Memory B cell (primary cell): ENCODE data around the gene UGGT1.

Source experiments
- ATAC-seq: fragments of 150-1000 bp; cut with Tn5 transposase; 2 replicates; pipeline ENCODE4 v1.10.0; 2021; ENCODE audit warnings: low read depth, mild to moderate bottlenecking, moderate library complexity
- DNase-seq, 2 donors: peaks; one replicate each; pipeline ENCODE4 v3.0.0; 2022; ENCODE audit warnings: low spot score in 2 of 2
- H3K27ac Mint-ChIP-seq: one replicate; pipeline ENCODE4 v1.8.0; 2022; ENCODE audit warnings: mild to moderate bottlenecking, moderate library complexity, mixed read lengths
- H3K27me3 Mint-ChIP-seq: one replicate; pipeline ENCODE4 v1.8.0; 2022; ENCODE audit warnings: mixed read lengths
- H3K36me3 Mint-ChIP-seq: one replicate; pipeline ENCODE4 v1.8.0; 2022; ENCODE audit warnings: mild to moderate bottlenecking, mixed read lengths
- H3K4me1 Mint-ChIP-seq: one replicate; pipeline ENCODE4 v1.8.0; 2022; ENCODE audit warnings: mixed read lengths
- H3K4me3 Mint-ChIP-seq: one replicate; pipeline ENCODE4 v1.8.0; 2022; ENCODE audit warnings: mild to moderate bottlenecking, moderate library complexity, mixed read lengths
- H3K9me3 Mint-ChIP-seq: one replicate; pipeline ENCODE4 v1.8.0; 2022; ENCODE audit warnings: mixed read lengths

Gene UGGT1

GRCh38 chr2:128090945-128091725, at the start of gene UGGT1:
Gene UGGT1, plus strand, starts transcription at chr2:128091200. Its CDS starts 158 bp downstream, at chr2:128091358.
- peak; percentile 97 for ATAC-seq
- H3K9me3 Mint-ChIP-seq, result no peaks in the 10 kb centered on the region
- H3K27ac Mint-ChIP-seq, result peak within 1 kb of the TSS; percentile 87
- H3K4me3 Mint-ChIP-seq, result peak within 1 kb of the TSS; percentile 88
- DNase-seq, result peak; percentile 87 to 89
- H3K4me1 Mint-ChIP-seq, result peaks cover 14% of the 10 kb centered on the region
- H3K36me3 Mint-ChIP-seq, result peaks cover 2% of the 10 kb centered on the region
- H3K27me3 Mint-ChIP-seq, result no peaks in the 10 kb centered on the region

- DNase-seq (no peak), ATAC-seq (no peak)
- peaks cover 21% of the 10 kb centered on the region for H3K9me3 Mint-ChIP-seq
- peaks cover 2% of the 10 kb centered on the region for H3K36me3 Mint-ChIP-seq
- H3K27ac Mint-ChIP-seq, result no peak overlapping the region
- H3K4me3 Mint-ChIP-seq, result no peak overlapping the region
- no peaks in the 10 kb centered on the region for H3K4me1 Mint-ChIP-seq
- peaks cover 10% of the 10 kb centered on the region for H3K27me3 Mint-ChIP-seq
These were observed 49.4 kb upstream of the UGGT1 start for GRCh38 chr2:128041561-128041960.

- peaks cover 13% of the 10 kb centered on the region for H3K27me3 Mint-ChIP-seq
- peaks cover 17% of the 10 kb centered on the region for H3K9me3 Mint-ChIP-seq
- H3K4me3 Mint-ChIP-seq, result no peak overlapping the region
- DNase-seq (no peak), ATAC-seq (no peak)
- peaks cover 2% of the 10 kb centered on the region for H3K36me3 Mint-ChIP-seq
- no peaks in the 10 kb centered on the region for H3K4me1 Mint-ChIP-seq
- no peak overlapping the region for H3K27ac Mint-ChIP-seq
These were observed 48.0 kb upstream of the UGGT1 start for GRCh38 chr2:128043041-128043440.

GRCh38 chr2:128053331-128053730, 37.7 kb upstream of the UGGT1 start:
- Mint-ChIP-seq H3K4me1 (no peaks in the 10 kb centered on the region), H3K9me3 (peaks cover 10% of the 10 kb centered on the region), H3K4me3 (no peak overlapping the region), H3K27ac (no peak overlapping the region), H3K36me3 (peaks cover 3% of the 10 kb centered on the region), H3K27me3 (peaks cover 15% of the 10 kb centered on the region)
- DNase-seq (no peak), ATAC-seq (no peak)

GRCh38 chr2:128054104-128054885, 36.7 kb upstream of the UGGT1 start:
- no peak overlapping the region for H3K4me3 Mint-ChIP-seq
- ATAC-seq (no peak), DNase-seq (no peak)
- H3K27me3 Mint-ChIP-seq, result peaks cover 13% of the 10 kb centered on the region
- H3K36me3 Mint-ChIP-seq, result peaks cover 1% of the 10 kb centered on the region
- no peaks in the 10 kb centered on the region for H3K4me1 Mint-ChIP-seq
- peaks cover 10% of the 10 kb centered on the region for H3K9me3 Mint-ChIP-seq
- H3K27ac Mint-ChIP-seq, result no peak overlapping the region

- Mint-ChIP-seq H3K36me3 (no peaks in the 10 kb centered on the region), H3K9me3 (no peaks in the 10 kb centered on the region), H3K27me3 (peaks cover 11% of the 10 kb centered on the region), H3K4me3 (no peak overlapping the region), H3K4me1 (no peaks in the 10 kb centered on the region), H3K27ac (no peak overlapping the region)
- no peak for ATAC-seq
- no peak for DNase-seq
These were observed 33.7 kb upstream of the UGGT1 start for GRCh38 chr2:128057334-128057733.

GRCh38 chr2:128058114-128058513, 32.9 kb upstream of the UGGT1 start:
- ATAC-seq (no peak), DNase-seq (no peak)
- peaks cover 8% of the 10 kb centered on the region for H3K27me3 Mint-ChIP-seq
- H3K4me1 Mint-ChIP-seq, result no peaks in the 10 kb centered on the region
- no peak overlapping the region for H3K27ac Mint-ChIP-seq
- no peaks in the 10 kb centered on the region for H3K36me3 Mint-ChIP-seq
- H3K4me3 Mint-ChIP-seq, result no peak overlapping the region
- H3K9me3 Mint-ChIP-seq, result no peaks in the 10 kb centered on the region

- H3K27ac Mint-ChIP-seq, result no peak overlapping the region
- H3K4me3 Mint-ChIP-seq, result no peak overlapping the region
- H3K9me3 Mint-ChIP-seq, result no peaks in the 10 kb centered on the region
- H3K36me3 Mint-ChIP-seq, result no peaks in the 10 kb centered on the region
- ATAC-seq, result no peak
- peaks cover 2% of the 10 kb centered on the region for H3K27me3 Mint-ChIP-seq
- H3K4me1 Mint-ChIP-seq, result no peaks in the 10 kb centered on the region
- no peak for DNase-seq
These were observed 28.4 kb upstream of the UGGT1 start for GRCh38 chr2:128062571-128062970.

GRCh38 chr2:128064353-128064752, 26.6 kb upstream of the UGGT1 start:
- Mint-ChIP-seq H3K27me3 (peaks cover 4% of the 10 kb centered on the region), H3K4me1 (no peaks in the 10 kb centered on the region), H3K27ac (no peak overlapping the region), H3K36me3 (no peaks in the 10 kb centered on the region), H3K9me3 (no peaks in the 10 kb centered on the region), H3K4me3 (no peak overlapping the region)
- no peak for ATAC-seq
- no peak for DNase-seq

- Mint-ChIP-seq H3K27me3 (peaks cover 2% of the 10 kb centered on the region), H3K4me3 (no peak overlapping the region), H3K4me1 (no peaks in the 10 kb centered on the region), H3K27ac (no peak overlapping the region), H3K36me3 (no peaks in the 10 kb centered on the region), H3K9me3 (no peaks in the 10 kb centered on the region)
- DNase-seq, result no peak
- ATAC-seq, result no peak
These were observed 21.2 kb upstream of the UGGT1 start for GRCh38 chr2:128069769-128070168.

GRCh38 chr2:128073278-128073677, 17.7 kb upstream of the UGGT1 start:
- H3K4me1 Mint-ChIP-seq, result peaks cover 4% of the 10 kb centered on the region

GRCh38 chr2:128076461-128077106, 14.4 kb upstream of the UGGT1 start:
- DNase-seq (no peak), ATAC-seq (peak; percentile 8)
- no peaks in the 10 kb centered on the region for H3K9me3 Mint-ChIP-seq
- no peaks in the 10 kb centered on the region for H3K36me3 Mint-ChIP-seq
- peaks cover 4% of the 10 kb centered on the region for H3K4me1 Mint-ChIP-seq
- no peak overlapping the region for H3K4me3 Mint-ChIP-seq
- H3K27ac Mint-ChIP-seq, result no peak overlapping the region
- H3K27me3 Mint-ChIP-seq, result no peaks in the 10 kb centered on the region

More at GRCh38 chr2:128073278-128073677, 17.7 kb upstream of the UGGT1 start:
- Mint-ChIP-seq H3K36me3 (no peaks in the 10 kb centered on the region), H3K27ac (no peak overlapping the region), H3K27me3 (peaks cover 2% of the 10 kb centered on the region), H3K4me3 (no peak overlapping the region), H3K9me3 (no peaks in the 10 kb centered on the region)
- DNase-seq, result no peak
- no peak for ATAC-seq

GRCh38 chr2:128084757-128085156, 6.2 kb upstream of the UGGT1 start:
- no peak for DNase-seq
- no peaks in the 10 kb centered on the region for H3K36me3 Mint-ChIP-seq
- peaks cover 7% of the 10 kb centered on the region for H3K27me3 Mint-ChIP-seq
- H3K9me3 Mint-ChIP-seq, result peaks cover 2% of the 10 kb centered on the region
- ATAC-seq, result no peak
- no peak overlapping the region for H3K27ac Mint-ChIP-seq
- no peak overlapping the region for H3K4me3 Mint-ChIP-seq
- no peaks in the 10 kb centered on the region for H3K4me1 Mint-ChIP-seq

- peaks cover 2% of the 10 kb centered on the region for H3K4me1 Mint-ChIP-seq
- H3K36me3 Mint-ChIP-seq, result no peaks in the 10 kb centered on the region
- peaks cover 2% of the 10 kb centered on the region for H3K9me3 Mint-ChIP-seq
- H3K27me3 Mint-ChIP-seq, result peaks cover 7% of the 10 kb centered on the region
- no peak overlapping the region for H3K4me3 Mint-ChIP-seq
- H3K27ac Mint-ChIP-seq, result no peak overlapping the region
- DNase-seq, result no peak
- no peak for ATAC-seq
These were observed 4.8 kb upstream of the UGGT1 start for GRCh38 chr2:128086244-128086643.
